ENCODE data around the gene GLIS1.

Gene GLIS1

DNA sequence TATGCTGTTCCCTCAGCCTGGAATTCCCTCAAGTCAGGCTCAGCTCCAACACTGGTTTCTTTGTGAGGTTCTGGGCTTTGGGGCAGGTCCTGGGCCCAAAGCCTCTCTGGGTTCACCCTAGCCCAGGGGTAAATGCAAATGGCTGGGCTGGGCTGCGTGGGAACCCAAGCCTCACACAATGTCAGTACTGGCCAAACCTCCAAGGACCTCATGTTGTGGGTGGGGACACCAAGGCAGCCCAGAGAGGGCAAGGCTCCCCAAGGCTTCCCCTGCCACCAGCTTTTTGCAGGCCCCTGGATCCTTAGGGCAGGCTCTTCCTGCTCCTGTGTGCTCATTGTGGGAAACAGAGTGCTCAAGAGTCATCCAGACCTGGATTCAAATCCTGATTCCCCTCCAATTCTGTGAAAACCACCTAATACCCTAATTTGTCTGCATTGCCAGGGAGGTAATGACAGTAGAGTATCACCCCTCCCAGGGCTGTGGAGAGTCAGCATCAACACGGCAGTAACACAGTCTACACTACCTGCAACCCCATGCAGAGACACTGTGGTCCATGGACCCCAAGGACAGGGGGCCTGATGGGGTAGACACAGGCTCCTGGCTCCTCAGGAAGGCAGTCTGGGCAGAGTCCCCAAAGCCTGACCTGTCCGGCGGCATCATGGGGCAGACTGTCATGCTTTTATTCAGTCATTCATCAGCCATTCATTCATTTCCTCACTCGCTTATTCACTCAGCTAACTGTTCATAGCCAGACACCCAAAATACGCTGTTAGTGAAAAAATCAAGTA, 194.0 kb downstream of the GLIS1 start:
- TF ChIP-seq, protein P1, sequence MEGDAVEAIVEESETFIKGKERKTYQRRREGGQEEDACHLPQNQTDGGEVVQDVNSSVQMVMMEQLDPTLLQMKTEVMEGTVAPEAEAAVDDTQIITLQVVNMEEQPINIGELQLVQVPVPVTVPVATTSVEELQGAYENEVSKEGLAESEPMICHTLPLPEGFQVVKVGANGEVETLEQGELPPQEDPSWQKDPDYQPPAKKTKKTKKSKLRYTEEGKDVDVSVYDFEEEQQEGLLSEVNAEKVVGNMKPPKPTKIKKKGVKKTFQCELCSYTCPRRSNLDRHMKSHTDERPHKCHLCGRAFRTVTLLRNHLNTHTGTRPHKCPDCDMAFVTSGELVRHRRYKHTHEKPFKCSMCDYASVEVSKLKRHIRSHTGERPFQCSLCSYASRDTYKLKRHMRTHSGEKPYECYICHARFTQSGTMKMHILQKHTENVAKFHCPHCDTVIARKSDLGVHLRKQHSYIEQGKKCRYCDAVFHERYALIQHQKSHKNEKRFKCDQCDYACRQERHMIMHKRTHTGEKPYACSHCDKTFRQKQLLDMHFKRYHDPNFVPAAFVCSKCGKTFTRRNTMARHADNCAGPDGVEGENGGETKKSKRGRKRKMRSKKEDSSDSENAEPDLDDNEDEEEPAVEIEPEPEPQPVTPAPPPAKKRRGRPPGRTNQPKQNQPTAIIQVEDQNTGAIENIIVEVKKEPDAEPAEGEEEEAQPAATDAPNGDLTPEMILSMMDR (IDR thresholded peaks at IDR 0.05) = no peak
- H3K27ac ChIP-seq = no peak overlapping the region
- no peak overlapping the region for H3K4me3 ChIP-seq
- DNase-seq (ENCODE audit: low spot score) = no peak

DNA sequence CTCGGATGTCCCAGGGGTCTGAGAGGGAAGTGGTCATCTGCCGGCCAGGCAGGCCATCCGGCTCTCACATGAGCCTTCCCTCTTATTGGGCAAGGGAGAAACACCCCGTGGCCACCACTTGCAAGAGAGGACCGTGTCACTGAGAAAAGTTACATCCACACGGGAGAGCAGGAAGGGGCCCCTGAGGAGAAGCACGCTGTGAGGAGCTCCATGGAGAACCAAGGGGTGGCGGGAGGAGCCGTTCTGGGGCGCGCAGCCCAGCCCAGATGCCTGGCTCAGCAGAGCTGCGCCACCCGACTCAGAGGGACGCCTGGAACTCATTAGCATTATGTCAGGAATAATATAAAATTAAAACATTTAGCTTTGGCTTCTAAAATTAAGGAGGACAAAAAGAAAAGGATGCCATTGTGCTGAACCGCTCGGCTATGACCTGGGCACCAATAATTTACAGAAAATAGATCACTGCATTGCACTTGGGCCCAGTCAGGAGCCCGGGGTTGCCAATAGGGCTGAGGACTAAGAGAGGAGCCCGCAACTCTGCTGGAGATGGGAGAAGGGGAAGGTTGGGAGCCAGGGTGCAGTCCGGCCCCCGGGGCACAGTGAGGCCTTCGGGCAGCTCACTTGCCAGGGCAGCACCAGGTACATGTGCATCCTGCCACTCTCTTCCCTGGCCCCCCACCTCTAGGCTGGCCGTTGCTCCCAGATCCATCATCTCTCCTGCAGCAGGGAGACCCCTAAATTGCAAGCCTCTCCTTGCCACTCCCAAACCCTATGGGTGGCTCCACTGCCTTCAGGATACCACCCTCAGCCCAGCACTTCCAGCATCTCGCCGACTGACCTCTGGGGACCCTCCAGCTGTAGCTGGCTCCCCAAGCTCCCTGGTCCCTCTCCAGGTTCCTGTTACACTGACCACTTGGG, 194.9 kb downstream of the GLIS1 start:
- TF ChIP-seq, protein P1 (IDR thresholded peaks at IDR 0.05) = no peak
- no peak overlapping the region for H3K4me3 ChIP-seq
- DNase-seq (ENCODE audit: low spot score) = no peak
- H3K27ac ChIP-seq = no peak overlapping the region

DNA sequence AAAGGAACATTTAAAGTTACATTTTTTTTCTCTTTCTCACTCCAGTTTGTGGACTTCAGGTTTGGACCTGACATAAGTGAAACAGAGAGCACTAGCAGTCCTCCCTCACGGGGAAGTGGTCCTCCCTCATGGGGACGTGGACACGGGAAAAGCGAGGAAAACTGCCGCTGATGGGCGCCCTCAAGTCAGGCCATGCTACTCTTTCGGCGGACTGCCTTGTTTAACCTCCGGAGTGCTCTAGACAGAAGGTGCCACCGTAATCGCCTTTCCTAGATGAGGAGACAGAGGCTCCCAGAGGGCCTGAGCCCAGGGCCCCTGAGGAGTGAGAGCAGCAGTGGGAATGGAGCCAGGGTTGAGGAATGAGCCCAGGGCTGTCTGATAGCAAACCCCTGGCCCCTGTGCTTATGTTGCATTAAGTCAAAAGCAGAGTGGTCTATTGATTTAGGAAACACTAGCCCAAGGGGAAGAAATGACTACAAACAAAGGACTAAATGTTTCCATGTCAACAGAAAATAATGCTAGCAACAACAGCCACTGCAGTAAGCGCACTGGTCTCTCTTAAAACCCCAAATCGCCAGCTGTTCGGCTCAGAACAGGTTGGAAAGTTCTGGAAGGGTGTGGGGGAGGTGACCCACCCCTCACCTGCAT, 195.7 kb downstream of the GLIS1 start:
- DNase-seq (ENCODE audit: low spot score) = no peak
- TF ChIP-seq, protein P1 (IDR thresholded peaks at IDR 0.05) = no peak
- H3K27ac ChIP-seq = no peak overlapping the region
- no peak overlapping the region for H3K4me3 ChIP-seq

DNA sequence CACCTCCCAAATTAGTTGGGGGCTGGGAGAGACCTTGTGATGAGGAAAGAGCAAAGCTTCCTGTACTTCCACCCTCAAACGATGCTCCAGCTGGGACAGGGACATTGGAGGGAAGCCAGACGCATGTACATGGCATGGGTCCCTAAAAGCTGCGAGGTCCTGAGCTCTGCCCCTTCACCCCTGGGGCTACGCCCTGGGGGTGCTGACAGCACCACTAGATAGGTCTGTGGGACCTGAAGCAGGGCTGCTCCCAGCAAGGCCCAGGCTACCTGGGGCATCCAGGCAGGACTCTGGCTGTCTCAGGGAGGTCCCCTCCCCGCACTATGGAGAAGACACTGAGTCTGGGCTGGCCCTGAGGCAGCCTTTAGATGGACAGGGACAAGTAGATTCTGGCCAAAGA, 196.4 kb downstream of the GLIS1 start:
- Histone ChIP-seq H3K4me3 (no peak overlapping the region), H3K27ac (peak overlapping the region in 1 of 2 donors; percentile 4)
- TF ChIP-seq, protein P1 (IDR thresholded peaks at IDR 0.05) = no peak
- DNase-seq (ENCODE audit: low spot score) = no peak

DNA sequence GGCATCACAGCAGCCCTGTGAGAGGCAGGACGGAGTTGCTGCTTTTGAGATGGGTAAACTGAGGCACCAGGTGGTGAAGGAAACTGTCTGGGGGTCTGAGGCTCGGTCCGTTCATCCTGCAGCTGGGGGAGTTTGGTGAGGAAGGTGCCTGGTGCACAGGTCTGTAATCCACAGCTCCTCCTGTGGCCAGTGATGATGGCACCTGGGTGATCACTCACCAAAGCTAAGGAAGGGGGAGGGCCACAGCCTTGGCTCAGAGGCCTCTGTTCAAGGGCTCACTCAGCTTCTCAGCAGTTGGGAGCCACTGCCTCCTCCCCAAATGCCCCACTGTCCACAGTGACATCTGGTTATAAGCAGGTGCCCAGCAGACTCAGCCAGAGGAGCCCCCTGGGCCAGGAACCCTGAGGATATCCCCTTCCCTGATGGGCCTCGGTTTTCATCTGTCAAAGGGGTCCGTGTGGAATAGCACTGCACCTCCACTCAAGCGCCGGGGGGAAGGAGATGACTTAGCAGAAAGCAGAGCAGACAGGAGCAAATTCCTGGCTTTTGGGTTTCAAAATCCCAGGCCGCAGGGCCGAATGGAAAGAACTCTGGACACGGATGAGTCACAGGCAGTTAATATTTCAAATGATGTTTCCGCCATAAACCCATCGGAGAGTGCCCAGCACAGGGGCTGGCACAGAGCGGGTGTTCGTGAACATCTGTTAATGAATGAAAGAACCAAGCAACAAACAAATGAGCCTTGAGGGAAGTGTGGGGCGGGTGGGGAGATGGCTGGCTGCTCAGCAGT, 197.0 kb downstream of the GLIS1 start:
- TF ChIP-seq, protein P1 (IDR thresholded peaks at IDR 0.05) = no peak
- H3K4me3 ChIP-seq = no peak overlapping the region
- no peak for DNase-seq (ENCODE audit: low spot score)
- peak overlapping the region in 1 of 2 donors; percentile 4 for H3K27ac ChIP-seq

DNA sequence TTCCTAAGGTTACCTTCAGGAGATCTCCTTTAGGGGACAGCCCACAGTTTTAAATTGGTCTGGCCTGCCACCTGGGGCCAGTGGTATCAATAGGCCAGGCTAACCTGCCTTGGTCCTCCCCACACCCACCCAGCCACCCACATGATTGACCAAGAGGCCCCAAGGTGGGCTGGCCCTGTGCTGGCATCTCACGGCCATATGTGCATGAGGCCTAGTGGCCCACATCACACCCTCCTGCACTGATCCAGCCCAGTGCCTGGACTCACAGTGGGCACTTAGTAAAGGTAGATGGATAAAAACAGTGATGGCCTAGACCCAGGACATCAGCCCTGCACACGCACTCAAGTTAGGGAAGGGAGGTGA, 197.7 kb downstream of the GLIS1 start:
- DNase-seq (ENCODE audit: low spot score) = no peak
- TF ChIP-seq, protein P1 (IDR thresholded peaks at IDR 0.05) = no peak
- no peak overlapping the region for H3K27ac ChIP-seq
- H3K4me3 ChIP-seq = no peak overlapping the region

Data from coronary artery (tissue), 2 donors.